Measurements from ENCODE around the gene ANKS1A.
"Not testable (repeated sequence)": the region's sequence is repeated elsewhere in the genome, so short reads cannot be mapped to it uniquely, and the experiment has no call there.

ANKS1A gene

GRCh38 chr6:34897130-34897529, 8.1 kb downstream of the ANKS1A start:
- no peaks in the 10 kb centered on the region for H3K4me1 ChIP-seq (ENCODE audit: insufficient read depth, insufficient read length)
- no peaks in the 10 kb centered on the region for H3K27me3 ChIP-seq (ENCODE audit: insufficient read depth, insufficient read length)
- H3K9me3 ChIP-seq (ENCODE audit: insufficient read depth, low read length), result no peaks in the 10 kb centered on the region
- no peak for DNase-seq (ENCODE audit: low read depth, low spot score)
- H3K36me3 ChIP-seq (ENCODE audit: insufficient read depth, insufficient read length, low read length), result no peaks in the 10 kb centered on the region
- H3K9ac ChIP-seq (ENCODE audit: insufficient read length, low read depth), result no peak overlapping the region
- no peak for TF ChIP-seq ZNF274 (IDR thresholded peaks at IDR 0.05; ENCODE audit: low read depth, low read length)
- no peak for TF ChIP-seq YY1 (IDR thresholded peaks at IDR 0.05; ENCODE audit: insufficient read depth, insufficient read length)
- TF ChIP-seq SUZ12 (IDR thresholded peaks at IDR 0.05; ENCODE audit: extremely low read depth, insufficient read depth, insufficient read length), result no peak
- H3K4me3 ChIP-seq (ENCODE audit: insufficient read length, low read depth), result no peak overlapping the region

GRCh38 chr6:34897716-34898115, 8.7 kb downstream of the ANKS1A start:
- no peaks in the 10 kb centered on the region for H3K27me3 ChIP-seq (ENCODE audit: insufficient read depth, insufficient read length)
- TF ChIP-seq YY1 (IDR thresholded peaks at IDR 0.05; ENCODE audit: insufficient read depth, insufficient read length), result no peak
- no peak for TF ChIP-seq ZNF274 (IDR thresholded peaks at IDR 0.05; ENCODE audit: low read depth, low read length)
- no peak for TF ChIP-seq SUZ12 (IDR thresholded peaks at IDR 0.05; ENCODE audit: extremely low read depth, insufficient read depth, insufficient read length)
- H3K4me3 ChIP-seq (ENCODE audit: insufficient read length, low read depth), result no peak overlapping the region
- no peaks in the 10 kb centered on the region for H3K9me3 ChIP-seq (ENCODE audit: insufficient read depth, low read length)
- H3K4me1 ChIP-seq (ENCODE audit: insufficient read depth, insufficient read length), result no peaks in the 10 kb centered on the region
- DNase-seq (ENCODE audit: low read depth, low spot score), result no peak
- no peak overlapping the region for H3K9ac ChIP-seq (ENCODE audit: insufficient read length, low read depth)
- no peaks in the 10 kb centered on the region for H3K36me3 ChIP-seq (ENCODE audit: insufficient read depth, insufficient read length, low read length)

- H3K36me3 ChIP-seq (ENCODE audit: insufficient read depth, insufficient read length, low read length); H3K9me3 ChIP-seq (ENCODE audit: insufficient read depth, low read length); H3K9ac ChIP-seq (ENCODE audit: insufficient read length, low read depth); H3K4me3 ChIP-seq (ENCODE audit: insufficient read length, low read depth); H3K4me1 ChIP-seq (ENCODE audit: insufficient read depth, insufficient read length); H3K27me3 ChIP-seq (ENCODE audit: insufficient read depth, insufficient read length); DNase-seq (ENCODE audit: low read depth, low spot score): not testable (repeated sequence)
Observed at GRCh38 chr6:34899748-34900147, 10.7 kb downstream of the ANKS1A start.

GRCh38 chr6:34900321-34901031, 11.4 kb downstream of the ANKS1A start:
- Histone ChIP-seq H3K9ac (ENCODE audit: insufficient read length, low read depth) (no peak overlapping the region), H3K9me3 (ENCODE audit: insufficient read depth, low read length) (no peaks in the 10 kb centered on the region), H3K36me3 (ENCODE audit: insufficient read depth, insufficient read length, low read length) (no peaks in the 10 kb centered on the region), H3K4me1 (ENCODE audit: insufficient read depth, insufficient read length) (no peaks in the 10 kb centered on the region), H3K27me3 (ENCODE audit: insufficient read depth, insufficient read length) (no peaks in the 10 kb centered on the region), H3K4me3 (ENCODE audit: insufficient read length, low read depth) (no peak overlapping the region)
- DNase-seq (ENCODE audit: low read depth, low spot score), result no peak
- TF ChIP-seq ZNF274 (IDR thresholded peaks at IDR 0.05; ENCODE audit: low read depth, low read length) (no peak), SUZ12 (IDR thresholded peaks at IDR 0.05; ENCODE audit: extremely low read depth, insufficient read depth, insufficient read length) (no peak), YY1 (IDR thresholded peaks at IDR 0.05; ENCODE audit: insufficient read depth, insufficient read length) (no peak)

GRCh38 chr6:34901930-34902329, 12.9 kb downstream of the ANKS1A start:
- TF ChIP-seq SUZ12 (IDR thresholded peaks at IDR 0.05; ENCODE audit: extremely low read depth, insufficient read depth, insufficient read length) (no peak), ZNF274 (IDR thresholded peaks at IDR 0.05; ENCODE audit: low read depth, low read length) (no peak), YY1 (IDR thresholded peaks at IDR 0.05; ENCODE audit: insufficient read depth, insufficient read length) (no peak)
- no peaks in the 10 kb centered on the region for H3K27me3 ChIP-seq (ENCODE audit: insufficient read depth, insufficient read length)
- no peak overlapping the region for H3K4me3 ChIP-seq (ENCODE audit: insufficient read length, low read depth)
- H3K9me3 ChIP-seq (ENCODE audit: insufficient read depth, low read length), result no peaks in the 10 kb centered on the region
- no peaks in the 10 kb centered on the region for H3K36me3 ChIP-seq (ENCODE audit: insufficient read depth, insufficient read length, low read length)
- no peak overlapping the region for H3K9ac ChIP-seq (ENCODE audit: insufficient read length, low read depth)
- DNase-seq (ENCODE audit: low read depth, low spot score), result no peak
- H3K4me1 ChIP-seq (ENCODE audit: insufficient read depth, insufficient read length), result no peaks in the 10 kb centered on the region

- Histone ChIP-seq H3K27me3 (ENCODE audit: insufficient read depth, insufficient read length) (no peaks in the 10 kb centered on the region), H3K36me3 (ENCODE audit: insufficient read depth, insufficient read length, low read length) (no peaks in the 10 kb centered on the region), H3K9me3 (ENCODE audit: insufficient read depth, low read length) (peaks cover 12% of the 10 kb centered on the region), H3K9ac (ENCODE audit: insufficient read length, low read depth) (no peak overlapping the region), H3K4me1 (ENCODE audit: insufficient read depth, insufficient read length) (no peaks in the 10 kb centered on the region), H3K4me3 (ENCODE audit: insufficient read length, low read depth) (no peak overlapping the region)
- TF ChIP-seq SUZ12 (IDR thresholded peaks at IDR 0.05; ENCODE audit: extremely low read depth, insufficient read depth, insufficient read length), result no peak
- no peak for TF ChIP-seq YY1 (IDR thresholded peaks at IDR 0.05; ENCODE audit: insufficient read depth, insufficient read length)
- TF ChIP-seq ZNF274 (IDR thresholded peaks at IDR 0.05; ENCODE audit: low read depth, low read length), result no peak
- DNase-seq (ENCODE audit: low read depth, low spot score), result no peak
Observed at GRCh38 chr6:34904990-34905613, 16.0 kb downstream of the ANKS1A start.

- TF ChIP-seq SUZ12 (IDR thresholded peaks at IDR 0.05; ENCODE audit: extremely low read depth, insufficient read depth, insufficient read length), result no peak
- TF ChIP-seq ZNF274 (IDR thresholded peaks at IDR 0.05; ENCODE audit: low read depth, low read length), result no peak
- no peak for TF ChIP-seq YY1 (IDR thresholded peaks at IDR 0.05; ENCODE audit: insufficient read depth, insufficient read length)
Observed at GRCh38 chr6:34906826-34907225, 17.8 kb downstream of the ANKS1A start.

More at GRCh38 chr6:34906826-34907225, 17.8 kb downstream of the ANKS1A start:
- H3K4me3 ChIP-seq (ENCODE audit: insufficient read length, low read depth), result no peak overlapping the region
- no peak overlapping the region for H3K9ac ChIP-seq (ENCODE audit: insufficient read length, low read depth)
- no peaks in the 10 kb centered on the region for H3K27me3 ChIP-seq (ENCODE audit: insufficient read depth, insufficient read length)
- no peak for DNase-seq (ENCODE audit: low read depth, low spot score)
- H3K36me3 ChIP-seq (ENCODE audit: insufficient read depth, insufficient read length, low read length), result no peaks in the 10 kb centered on the region
- H3K9me3 ChIP-seq (ENCODE audit: insufficient read depth, low read length), result peaks cover 12% of the 10 kb centered on the region
- no peaks in the 10 kb centered on the region for H3K4me1 ChIP-seq (ENCODE audit: insufficient read depth, insufficient read length)
